ENCODE measurements around the gene CACNA1B.

Gene CACNA1B

DNA sequence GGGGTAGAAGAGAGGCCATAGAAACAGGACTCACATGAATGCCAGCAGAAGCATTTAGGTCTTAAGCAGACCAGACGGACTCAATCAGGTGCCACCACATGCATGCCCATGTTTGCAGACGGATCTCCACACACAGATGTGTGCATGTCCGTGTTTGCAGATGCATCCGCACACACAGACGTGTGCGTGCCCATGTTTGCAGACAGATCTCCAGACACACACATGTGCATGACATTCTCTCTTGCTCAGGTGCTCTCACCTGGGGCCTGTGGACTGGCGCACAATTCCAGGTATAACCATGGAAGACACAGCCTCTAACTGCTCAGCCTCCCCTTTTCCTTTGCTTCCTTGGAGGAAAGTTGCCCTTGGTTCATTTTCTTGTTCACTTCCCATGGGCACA is 148.3 kb downstream of the CACNA1B start:
- no peak for DNase-seq (ENCODE audit: low read depth in 1 of 2, low spot score in 1 of 2)

GRCh38 chr9:138028596-138028995 is 151.0 kb downstream of the CACNA1B start:
- DNase-seq (ENCODE audit: low read depth in 1 of 2, low spot score in 1 of 2), result no peak

DNA sequence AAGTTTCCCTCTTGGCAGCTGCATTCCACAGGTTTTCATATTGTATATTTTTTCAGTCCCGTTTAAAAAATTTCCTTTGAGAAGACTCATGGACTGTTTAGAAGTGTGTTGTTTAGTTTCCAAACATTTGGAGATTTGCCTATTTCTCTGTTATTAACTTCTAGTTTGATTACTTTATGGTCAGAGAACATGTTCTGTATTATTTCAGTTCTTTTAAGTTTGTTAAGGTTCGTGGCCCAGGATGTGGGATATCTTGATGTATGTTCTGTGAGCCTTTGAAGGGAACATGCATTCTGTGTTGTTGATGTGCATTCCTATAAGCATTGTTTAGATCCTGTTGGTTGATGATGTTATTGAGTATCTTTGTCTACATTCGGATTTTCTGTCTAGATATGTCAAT is 153.6 kb downstream of the CACNA1B start:
- no peak for DNase-seq (ENCODE audit: low read depth in 1 of 2, low spot score in 1 of 2)

DNA sequence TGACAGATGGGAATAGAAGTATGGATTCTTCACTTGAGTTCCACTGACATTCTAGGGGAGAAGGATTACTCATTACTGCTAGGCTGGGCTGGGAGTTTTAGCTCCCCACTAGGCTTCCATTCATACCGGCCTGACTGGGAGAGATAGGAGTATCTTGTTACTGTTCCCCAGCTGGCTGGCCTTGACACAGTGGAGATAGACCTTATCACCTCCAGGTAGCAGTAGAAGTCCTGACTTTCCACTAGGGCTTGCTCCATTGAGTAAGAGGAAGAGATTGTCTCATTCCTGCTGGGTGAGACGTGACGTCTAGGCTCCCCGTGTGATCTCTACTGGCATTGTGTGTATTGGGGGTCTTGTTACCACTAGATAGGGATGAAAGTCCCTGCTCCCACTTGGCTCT is 156.4 kb downstream of the CACNA1B start:
- no peak for DNase-seq (ENCODE audit: low read depth in 1 of 2, low spot score in 1 of 2)

DNA sequence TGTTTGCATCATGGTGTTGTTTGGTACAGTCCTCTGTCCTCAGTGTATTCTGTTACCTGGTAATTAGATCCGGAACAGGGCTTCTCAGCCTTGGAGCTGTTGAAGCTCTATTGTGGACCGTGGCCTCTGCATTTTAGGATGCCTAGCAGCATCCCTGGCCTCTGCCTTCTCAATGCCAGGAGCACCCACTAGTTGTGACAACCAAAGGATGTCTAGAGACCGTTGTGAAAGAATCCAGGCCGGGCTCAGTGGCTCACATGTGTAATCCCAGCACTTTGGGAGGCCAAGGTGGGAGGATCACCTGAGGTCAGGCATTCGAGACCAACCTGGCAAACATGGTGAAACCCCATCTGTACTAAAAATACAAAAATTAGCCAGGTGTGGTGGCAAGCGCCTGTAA is 159.6 kb downstream of the CACNA1B start:
- no peak for DNase-seq (ENCODE audit: low read depth in 1 of 2, low spot score in 1 of 2)

DNA sequence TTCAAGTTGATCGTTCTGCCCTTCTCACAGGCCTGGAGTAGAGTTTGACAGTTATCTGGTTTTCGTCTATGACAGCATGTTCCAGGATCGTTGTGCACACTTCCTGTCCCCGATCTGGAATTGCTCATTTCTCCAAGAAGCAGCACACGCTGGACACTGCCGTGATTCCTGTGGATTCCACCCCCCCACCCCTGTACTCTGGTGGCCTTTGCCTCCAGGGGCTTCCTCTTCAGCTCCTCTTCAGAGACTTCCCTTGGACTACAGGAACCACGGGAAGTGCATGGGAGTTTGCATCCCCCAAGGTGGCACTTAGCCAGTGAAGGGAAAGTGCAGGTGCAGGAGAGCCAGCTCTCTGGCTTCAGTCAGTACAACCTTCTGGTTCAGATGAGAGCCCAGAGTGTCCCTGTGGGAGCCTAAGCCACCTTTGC is 160.7 kb downstream of the CACNA1B start:
- no peak for DNase-seq (ENCODE audit: low read depth in 1 of 2, low spot score in 1 of 2)

DNA sequence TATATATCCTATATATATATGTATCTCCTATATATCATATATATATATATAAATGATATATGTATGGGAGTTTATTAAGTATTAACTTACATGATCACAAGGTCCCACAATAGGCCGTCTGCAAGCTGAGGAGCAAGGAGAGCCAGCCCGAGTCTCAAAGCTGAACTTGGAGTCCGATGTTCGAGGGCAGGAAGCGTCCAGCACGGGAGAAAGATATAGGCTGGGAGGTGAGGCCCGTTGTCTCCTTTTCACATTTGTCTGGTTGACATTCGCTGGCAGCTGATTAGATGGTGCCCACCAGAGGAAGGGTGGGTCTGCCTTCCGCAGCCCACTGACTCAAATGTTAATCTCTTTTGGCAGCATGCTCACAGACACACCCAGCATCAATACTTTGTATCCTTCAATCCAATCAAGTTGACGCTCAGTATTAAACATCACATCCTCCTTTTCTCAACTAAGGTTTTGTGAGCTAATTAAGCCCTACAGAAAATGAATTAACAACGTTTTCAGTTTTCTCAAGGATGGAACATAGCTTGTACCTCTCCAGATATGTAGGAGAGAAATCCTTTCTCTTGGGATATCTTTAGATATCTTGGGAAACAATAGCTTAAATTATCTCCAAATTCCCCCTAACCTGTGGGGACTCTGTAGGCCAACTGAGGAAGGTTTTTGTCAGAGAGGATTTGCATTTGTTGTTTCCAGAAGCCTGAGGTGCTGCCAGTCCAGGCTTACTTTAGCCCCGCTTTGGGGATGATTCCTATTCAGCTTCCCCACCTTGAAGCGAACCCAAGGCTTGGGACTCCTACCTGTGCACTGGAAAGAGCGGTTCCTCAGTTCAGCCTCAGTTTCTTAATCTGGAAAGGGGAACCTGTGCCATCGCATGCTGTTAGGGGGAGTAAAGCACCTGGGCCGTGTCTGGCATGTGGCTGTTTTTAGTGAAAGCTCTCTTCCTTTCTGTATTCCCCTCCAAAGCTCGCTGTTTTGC is 163.2 kb downstream of the CACNA1B start:
- DNase-seq (ENCODE audit: low read depth in 1 of 2, low spot score in 1 of 2), result no peak

GRCh38 chr9:138042146-138042545 is 164.6 kb downstream of the CACNA1B start:
- DNase-seq (ENCODE audit: low read depth in 1 of 2, low spot score in 1 of 2), result no peak

GRCh38 chr9:138042640-138043039 is 165.1 kb downstream of the CACNA1B start:
- DNase-seq (ENCODE audit: low read depth in 1 of 2, low spot score in 1 of 2), result no peak

- DNase-seq (ENCODE audit: low read depth in 1 of 2, low spot score in 1 of 2), result no peak
Observed at GRCh38 chr9:138043061-138043410, 165.5 kb downstream of the CACNA1B start.

- no peak for DNase-seq (ENCODE audit: low read depth in 1 of 2, low spot score in 1 of 2)
Observed at GRCh38 chr9:138043411-138044345, 166.1 kb downstream of the CACNA1B start.

- no peak for DNase-seq (ENCODE audit: low read depth in 1 of 2, low spot score in 1 of 2)
Observed at GRCh38 chr9:138044485-138045383, 167.2 kb downstream of the CACNA1B start.

DNA sequence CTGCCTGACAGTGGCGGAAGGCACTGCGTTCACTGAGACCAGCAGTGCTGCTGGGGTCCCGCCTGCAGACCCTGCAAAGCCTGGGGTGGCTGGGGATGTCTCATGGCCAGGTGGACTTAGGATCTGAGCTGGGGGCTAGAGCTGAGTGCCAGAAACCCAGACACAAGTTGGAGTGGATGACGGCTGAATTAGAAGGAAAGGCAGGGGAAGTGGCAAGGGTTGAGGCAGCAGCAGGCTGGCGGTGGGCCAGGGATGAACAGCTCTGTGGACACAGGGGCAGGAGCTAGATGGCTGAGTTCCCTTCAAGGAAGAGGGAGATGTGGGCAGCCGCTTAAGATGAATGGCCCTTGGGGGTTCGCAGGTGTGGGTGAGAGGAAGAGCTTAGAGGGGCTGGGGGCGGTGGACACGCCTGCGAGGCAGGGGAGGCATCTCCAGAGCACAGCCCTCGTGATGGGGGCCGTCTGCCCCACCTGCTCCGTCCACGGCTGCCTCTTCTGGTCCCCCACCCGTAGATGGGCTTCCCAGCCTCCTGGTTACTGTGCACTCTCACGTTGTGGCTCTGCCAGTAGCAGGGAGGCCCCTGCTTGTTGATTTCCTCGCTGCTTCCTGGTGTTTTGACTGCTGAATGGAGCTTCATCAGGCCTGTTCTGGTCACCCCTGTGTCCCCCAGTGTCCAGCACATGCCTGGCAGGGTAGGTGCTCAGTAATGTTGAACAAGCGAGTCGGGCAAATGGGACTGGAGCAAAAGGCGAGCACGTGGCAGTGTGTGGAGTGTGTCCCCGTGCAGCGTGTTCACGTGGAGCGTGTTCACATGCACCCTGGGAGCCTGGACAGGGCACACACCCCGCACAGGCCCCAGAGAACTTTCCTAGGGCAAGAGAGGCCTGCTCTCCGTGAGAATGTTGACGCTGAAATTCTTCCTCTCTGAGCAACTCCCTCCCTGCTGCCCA is 168.2 kb downstream of the CACNA1B start:
- no peak for DNase-seq (ENCODE audit: low read depth in 1 of 2, low spot score in 1 of 2)

- DNase-seq (ENCODE audit: low read depth in 1 of 2, low spot score in 1 of 2), result no peak
Observed at GRCh38 chr9:138046641-138047301, 169.2 kb downstream of the CACNA1B start.

DNA sequence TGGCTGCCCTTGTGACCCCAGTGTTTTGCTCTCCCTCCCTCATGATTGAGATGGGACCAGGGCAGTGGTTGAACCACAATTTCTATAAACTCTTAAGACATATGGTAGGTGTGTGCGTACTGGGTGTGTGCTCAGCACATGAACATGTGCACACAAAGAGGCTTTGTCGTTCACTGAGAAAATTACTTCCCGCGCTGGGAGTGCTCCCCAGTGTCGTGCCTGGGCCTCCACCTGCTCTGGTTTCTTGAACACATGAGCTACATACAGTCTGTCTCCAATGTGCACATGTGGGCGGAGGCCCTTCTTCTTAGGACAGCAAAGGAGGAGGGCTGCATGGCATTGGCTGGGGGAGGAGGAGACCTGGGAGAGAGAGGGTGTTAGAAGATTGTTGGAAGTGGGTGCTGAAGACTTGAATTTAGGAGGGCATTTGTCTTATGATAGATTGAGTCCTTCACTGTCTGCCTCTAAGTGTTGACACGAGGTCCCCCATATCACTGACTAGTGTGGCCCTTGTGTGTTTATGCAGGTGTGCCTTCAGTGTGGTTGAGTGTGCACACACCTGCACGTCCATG is 170.0 kb downstream of the CACNA1B start:
- DNase-seq (ENCODE audit: low read depth in 1 of 2, low spot score in 1 of 2), result no peak

DNA sequence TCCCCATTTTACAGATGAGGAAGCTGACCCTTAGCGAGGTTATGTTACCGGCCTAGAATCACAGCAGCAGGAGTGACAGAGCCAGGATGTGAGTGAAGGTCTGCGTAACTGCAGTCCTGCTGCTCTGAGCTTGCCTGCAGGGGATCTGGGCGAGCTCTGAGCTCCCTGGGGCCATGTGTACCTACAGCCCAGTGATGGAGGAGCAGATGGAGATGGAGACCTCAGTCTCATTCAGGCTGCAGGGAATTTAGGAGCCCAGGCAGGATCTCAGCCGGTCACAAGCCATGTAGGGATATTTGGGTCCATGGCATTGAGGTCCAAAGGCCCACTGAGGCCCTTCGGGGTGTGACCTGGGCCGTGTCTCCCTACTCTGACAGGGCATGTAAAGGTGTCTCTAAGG is 170.6 kb downstream of the CACNA1B start:
- no peak for DNase-seq (ENCODE audit: low read depth in 1 of 2, low spot score in 1 of 2)

DNA sequence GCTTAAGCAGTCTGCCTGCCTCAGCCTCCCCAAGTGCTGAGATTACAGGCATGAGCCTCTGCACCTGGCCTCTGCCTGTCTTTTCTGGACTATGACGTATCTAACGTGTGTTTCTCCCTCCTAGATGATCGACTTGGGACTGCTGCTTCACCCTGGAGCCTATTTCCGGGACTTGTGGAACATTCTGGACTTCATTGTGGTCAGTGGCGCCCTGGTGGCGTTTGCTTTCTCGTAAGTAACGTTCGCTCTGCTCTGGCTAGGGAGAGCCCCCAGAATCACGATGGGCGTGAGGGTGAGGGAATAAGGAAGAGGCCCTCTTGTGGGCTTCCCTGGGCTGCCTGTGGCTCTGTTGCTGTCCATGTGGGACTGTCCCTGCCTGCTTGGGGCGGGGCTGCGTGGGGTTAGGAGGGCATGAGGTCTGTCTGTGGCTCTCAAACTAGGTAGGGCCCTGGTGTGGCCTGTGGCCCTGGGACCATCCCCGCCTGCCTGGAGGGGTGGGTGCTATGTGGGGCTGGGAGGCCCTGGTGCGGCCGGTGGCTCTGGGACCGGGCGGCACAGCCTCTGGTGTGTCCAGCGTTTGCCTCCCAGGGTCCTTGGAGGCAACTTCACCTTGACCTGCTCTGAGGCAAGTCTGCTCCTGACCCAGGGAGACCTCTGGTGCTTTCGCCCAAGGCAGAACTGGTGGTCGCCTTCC is 171.7 kb downstream of the CACNA1B start:
- DNase-seq (ENCODE audit: low read depth in 1 of 2, low spot score in 1 of 2), result no peak

- no peak for DNase-seq (ENCODE audit: low read depth in 1 of 2, low spot score in 1 of 2)
Observed at GRCh38 chr9:138049779-138050471, 172.3 kb downstream of the CACNA1B start.

Measured in activated CD4-positive, alpha-beta T cell treated with anti-CD3 and anti-CD28 coated beads, Interleukin-2, amount 50 U/mL, for 24 hours (primary cell).